Lower lobe of right lung (tissue), 2 donors: ENCODE results near the gene TOX2. TPM values are rescaled to one million over a fixed set of nuclear protein-coding genes. Genes with fewer than 3 reads are reported as not detected.
"Not testable (repeated sequence)": the region's sequence is repeated elsewhere in the genome, so short reads cannot be mapped to it uniquely, and the experiment has no call there.

ENCODE experiments used
- ATAC-seq, 2 donors: fragments of 200-7000 bp; cut with Tn5 transposase; one replicate each; pipeline ENCODE4 v1.9.1; 2020 to 2022; ENCODE audit warnings: mild to moderate bottlenecking in 2 of 2, moderate library complexity in 2 of 2
- DNase-seq: peaks from one replicate; pipeline ENCODE4 v3.0.0-alpha.2; 2020
- H3K27ac ChIP-seq: fragments of 200-600 bp; one replicate; pipeline ENCODE4 v1.8.0; 2022
- H3K27me3 ChIP-seq: fragments of 200-600 bp; one replicate; pipeline ENCODE4 v1.8.0; 2022; ENCODE audit warnings: low read depth
- H3K36me3 ChIP-seq: fragments of 200-600 bp; one replicate; pipeline ENCODE4 v1.8.0; 2022; ENCODE audit warnings: mild to moderate bottlenecking
- H3K4me1 ChIP-seq: fragments of 200-600 bp; one replicate; pipeline ENCODE4 v1.8.0; 2022
- H3K4me3 ChIP-seq: fragments of 200-600 bp; one replicate; pipeline ENCODE4 v1.8.0; 2022; ENCODE audit warnings: mild to moderate bottlenecking
- H3K9me3 ChIP-seq: fragments of 200-600 bp; one replicate; pipeline ENCODE4 v1.8.0; 2022
- CTCF ChIP-seq: fragments of 200-600 bp; IDR thresholded peaks from one replicate; pipeline ENCODE4 v1.8.0; 2022; ENCODE audit warnings: antibody characterized with exemption, mild to moderate bottlenecking
- intact Hi-C: fragments of 100-400 bp; cut with DNase I; formaldehyde crosslinking; loops from one replicate; pipeline ENCODE4 v1.11.0; 2022
- total RNA-seq: library from RNA; stranded (reverse); fragmentation: NEBNext Ultra II Directional; extraction: Animal tissue kit (Norgen Biotek cat#: 25700); gene quantifications from one replicate; pipeline ENCODE4 v1.2.1, GENCODE V29; 2021
- donor health status: DM: no; HTN: yes; CAD: no; lungs with severe emphysema.

Gene TOX2
- total RNA-seq, 1 donor from 2014 or later = 16.3 TPM

GRCh38 chr20:44038681-44039123, 124.0 kb downstream of the TOX2 start:
- Histone ChIP-seq H3K4me3 (no peak overlapping the region), H3K27me3 (no peaks in the 10 kb centered on the region), H3K36me3 (no peaks in the 10 kb centered on the region), H3K9me3 (no peaks in the 10 kb centered on the region), H3K4me1 (no peaks in the 10 kb centered on the region), H3K27ac (no peak overlapping the region)
- TF ChIP-seq CTCF = no peak
- no peak for ATAC-seq
- DNase-seq = no peak
- intact Hi-C loops = no loop called here

GRCh38 chr20:44039147-44039546, 124.5 kb downstream of the TOX2 start:
- intact Hi-C loops = no loop called here
- no peak for ATAC-seq
- H3K36me3 ChIP-seq = no peaks in the 10 kb centered on the region
- DNase-seq = no peak
- H3K27me3 ChIP-seq = no peaks in the 10 kb centered on the region
- no peaks in the 10 kb centered on the region for H3K4me1 ChIP-seq
- no peak overlapping the region for H3K27ac ChIP-seq
- TF ChIP-seq CTCF = no peak
- H3K9me3 ChIP-seq = no peaks in the 10 kb centered on the region
- no peak overlapping the region for H3K4me3 ChIP-seq

DNA sequence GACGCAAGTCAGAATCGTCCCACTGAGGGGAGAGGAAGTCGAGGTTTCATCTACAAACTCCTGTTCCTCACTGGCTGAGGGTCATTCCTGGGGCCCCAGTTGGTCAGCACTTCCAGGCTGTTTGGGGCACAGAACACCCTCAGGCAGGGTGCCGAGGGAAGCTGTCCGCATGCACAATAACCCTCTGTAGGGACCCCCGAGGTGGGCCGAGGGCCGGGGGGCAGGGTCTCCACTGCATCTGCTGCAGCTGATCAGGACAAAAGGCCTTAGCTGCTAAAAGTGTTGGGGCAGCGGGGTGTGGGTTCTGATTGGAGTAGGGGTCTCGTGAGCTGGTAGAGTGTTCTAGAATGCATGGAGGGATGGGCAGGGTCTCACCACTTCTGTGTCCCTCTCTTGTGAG, 125.1 kb downstream of the TOX2 start:
- ATAC-seq = no peak
- no peaks in the 10 kb centered on the region for H3K4me1 ChIP-seq
- no peaks in the 10 kb centered on the region for H3K9me3 ChIP-seq
- no peak overlapping the region for H3K4me3 ChIP-seq
- DNase-seq = no peak
- H3K27me3 ChIP-seq = no peaks in the 10 kb centered on the region
- H3K36me3 ChIP-seq = no peaks in the 10 kb centered on the region
- intact Hi-C loops = no loop called here
- H3K27ac ChIP-seq = no peak overlapping the region
- no peak for TF ChIP-seq CTCF

- no peak for ATAC-seq
- intact Hi-C loops = no loop called here
- no peak for DNase-seq
- no peaks in the 10 kb centered on the region for H3K9me3 ChIP-seq
- no peak overlapping the region for H3K27ac ChIP-seq
- H3K4me1 ChIP-seq = no peaks in the 10 kb centered on the region
- H3K36me3 ChIP-seq = no peaks in the 10 kb centered on the region
- H3K27me3 ChIP-seq = no peaks in the 10 kb centered on the region
- TF ChIP-seq CTCF = no peak
- no peak overlapping the region for H3K4me3 ChIP-seq
These were observed 125.7 kb downstream of the TOX2 start for GRCh38 chr20:44040202-44040915.

GRCh38 chr20:44041001-44041400, 126.3 kb downstream of the TOX2 start:
- intact Hi-C loops = no loop called here
- no peak for DNase-seq
- H3K4me1 ChIP-seq = no peaks in the 10 kb centered on the region
- no peaks in the 10 kb centered on the region for H3K36me3 ChIP-seq
- H3K4me3 ChIP-seq = no peak overlapping the region
- no peaks in the 10 kb centered on the region for H3K9me3 ChIP-seq
- no peaks in the 10 kb centered on the region for H3K27me3 ChIP-seq
- TF ChIP-seq CTCF = no peak
- no peak overlapping the region for H3K27ac ChIP-seq
- ATAC-seq = no peak

GRCh38 chr20:44044712-44045111, 130.1 kb downstream of the TOX2 start:
- intact Hi-C loops, H3K36me3 ChIP-seq, H3K4me1 ChIP-seq, DNase-seq, H3K27me3 ChIP-seq, ATAC-seq, H3K27ac ChIP-seq, H3K4me3 ChIP-seq, H3K9me3 ChIP-seq: not testable (repeated sequence)
